Neural cell (in vitro differentiated cells): ENCODE results near the gene FLAD1. TPM values are rescaled to one million over a fixed set of nuclear protein-coding genes. Genes with fewer than 3 reads are reported as not detected.
A peak's percentile ranks its signal among the peaks of the same experiment; 100 is the strongest.

Source experiments
- H2AFZ ChIP-seq: fragments of 200-600, 300-800 bp; sonication (generic), shearing (Covaris generic); 2 replicates; pipeline ENCODE4 v1.6.0; 2014; ENCODE audit warnings: low read depth, mild to moderate bottlenecking, antibody characterized with exemption, low read length, moderate library complexity
- H3F3A ChIP-seq: fragments of 200-600 bp; shearing (Covaris generic); 2 replicates; pipeline ENCODE4 v1.6.1; 2016; ENCODE audit warnings: mild to moderate bottlenecking, moderate library complexity, mixed read lengths, antibody characterized with exemption, low read length; ENCODE audit not compliant: insufficient read depth, poor library complexity, severe bottlenecking
- H3K27ac ChIP-seq: fragments of 200-600, 300-800 bp; sonication (generic), shearing (Covaris generic); 2 replicates; pipeline ENCODE4 v1.5.1; 2014; ENCODE audit warnings: mild to moderate bottlenecking, low read length, moderate library complexity
- H3K27me3 ChIP-seq: fragments of 300-800, 200-600 bp; sonication (generic), shearing (Covaris generic); 2 replicates; pipeline ENCODE4 v1.6.0; 2014; ENCODE audit warnings: mild to moderate bottlenecking, low read depth, low read length, moderate library complexity; ENCODE audit not compliant: insufficient read depth
- H3K36me3 ChIP-seq: fragments of 300-800, 200-600 bp; sonication (generic), shearing (Covaris generic); 2 replicates; pipeline ENCODE4 v1.5.1; 2014; ENCODE audit warnings: mild to moderate bottlenecking, antibody characterized with exemption, low read length, moderate library complexity; ENCODE audit not compliant: insufficient read depth
- H3K4me2 ChIP-seq: fragments of 300-800, 200-600 bp; sonication (generic), shearing (Covaris generic); 2 replicates; pipeline ENCODE4 v1.6.0; 2014; ENCODE audit warnings: mild to moderate bottlenecking, low read length
- H3K4me3 ChIP-seq: fragments of 300-800, 200-600 bp; sonication (generic), shearing (Covaris generic); 2 replicates; pipeline ENCODE4 v1.5.1; 2014; ENCODE audit warnings: mild to moderate bottlenecking, low read length, moderate library complexity
- H3K79me2 ChIP-seq: fragments of 200-600 bp; shearing (Covaris generic); replicated peaks from 2 replicates; pipeline ENCODE4 v1.6.0; 2014; ENCODE audit warnings: mild to moderate bottlenecking, low read length, moderate library complexity; ENCODE audit not compliant: insufficient read depth
- H3K9ac ChIP-seq: fragments of 300-800, 200-600 bp; sonication (generic), shearing (Covaris generic); 2 replicates; pipeline ENCODE4 v1.6.1; 2016; ENCODE audit warnings: mild to moderate bottlenecking, low read length, mixed read lengths
- H3K9me2 ChIP-seq: fragments of 200-600 bp; shearing (Covaris generic); 2 replicates; pipeline ENCODE4 v1.6.1; 2016; ENCODE audit warnings: mild to moderate bottlenecking, low read length, mixed read lengths; ENCODE audit not compliant: insufficient read depth
- H3K9me3 ChIP-seq: fragments of 200-600, 300-800 bp; sonication (generic), shearing (Covaris generic); 2 replicates; pipeline ENCODE4 v1.6.1; 2016; ENCODE audit warnings: mild to moderate bottlenecking, mixed run types, low read length, moderate library complexity, mixed read lengths
- H4K20me1 ChIP-seq: fragments of 200-600 bp; shearing (Covaris generic); 2 replicates; pipeline ENCODE4 v1.6.1; 2016; ENCODE audit warnings: mild to moderate bottlenecking, mixed run types; ENCODE audit not compliant: insufficient read depth
- EP300 ChIP-seq: fragments of 450-650 bp; conservative IDR thresholded peaks from 2 replicates; pipeline ENCODE4 v1.6.1; 2014; ENCODE audit warnings: antibody characterized with exemption, mild to moderate bottlenecking, moderate library complexity; ENCODE audit not compliant: poor library complexity, severe bottlenecking
- EZH2 ChIP-seq: fragments of 200-600, 300-800 bp; shearing (Covaris generic), sonication (generic); IDR thresholded peaks from 2 replicates; pipeline ENCODE4 v1.6.1; 2014; ENCODE audit warnings: antibody characterized with exemption, low read length, borderline replicate concordance, mild to moderate bottlenecking; ENCODE audit not compliant: insufficient read depth, poor library complexity, severe bottlenecking
- MXI1 ChIP-seq: fragments of 450-650 bp; conservative IDR thresholded peaks from 2 replicates; pipeline ENCODE4 v1.6.1; 2014; ENCODE audit warnings: antibody characterized with exemption, mild to moderate bottlenecking; ENCODE audit not compliant: poor library complexity, severe bottlenecking
- POLR2AphosphoS5 ChIP-seq: IDR thresholded peaks from 2 replicates; pipeline ENCODE4 v1.6.1; 2012
- RAD21 ChIP-seq: fragments of 450-650 bp; conservative IDR thresholded peaks from 2 replicates; pipeline ENCODE4 v1.6.1; 2014; ENCODE audit warnings: antibody characterized with exemption, mild to moderate bottlenecking, moderate library complexity
- SMC3 ChIP-seq: fragments of 450-650 bp; conservative IDR thresholded peaks from 2 replicates; pipeline ENCODE4 v1.6.1; 2014; ENCODE audit warnings: antibody characterized with exemption, mild to moderate bottlenecking, moderate library complexity; ENCODE audit not compliant: poor library complexity
- TAF1 ChIP-seq: IDR thresholded peaks from 2 replicates; pipeline ENCODE4 v1.6.1; 2012; ENCODE audit warnings: low read depth
- polyA plus RNA-seq: library from polyadenylated mRNA; depleted of rRNA; stranded (reverse); fragments of >200 nt; gene quantifications from 2 replicates; pipeline ENCODE4 v1.2.3, GENCODE V29; 2014
- TF ChIP-seq, protein P1 (sequence below): IDR thresholded peaks from 2 replicates; pipeline ENCODE4 v1.6.1; 2012; ENCODE audit warnings: borderline replicate concordance
- TF ChIP-seq, protein P2 (sequence below): fragments of 450-650 bp; IDR thresholded peaks from 2 replicates; pipeline ENCODE4 v1.5.1; 2014; ENCODE audit warnings: antibody characterized with exemption, mild to moderate bottlenecking, moderate library complexity; ENCODE audit not compliant: poor library complexity, severe bottlenecking

FLAD1 gene
- polyA plus RNA-seq, 1 donor from 2014 or later = 68.6 TPM

DNA sequence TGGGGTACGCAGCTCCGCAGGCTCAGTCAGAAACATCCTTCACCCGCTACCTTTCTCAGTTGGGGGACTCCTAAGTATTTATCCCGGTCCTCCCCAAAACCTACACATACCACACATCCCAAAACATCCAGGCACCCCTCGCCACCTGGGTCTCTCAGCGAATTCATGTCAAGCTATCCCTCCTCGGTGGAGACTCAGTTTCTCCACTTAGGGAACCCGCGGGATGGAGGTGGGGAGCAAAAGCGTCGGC, 18.2 kb downstream of the FLAD1 start:
- Histone ChIP-seq H3K27me3 (peaks cover 9% of the 10 kb centered on the region), H3K4me3 (peak overlapping the region; percentile 79), H3K9me2 (no peaks in the 10 kb centered on the region), H2AFZ (peak overlapping the region; percentile 45), H4K20me1 (no peaks in the 10 kb centered on the region), H3K9me3 (no peaks in the 10 kb centered on the region), H3F3A (peaks cover 3% of the 10 kb centered on the region), H3K79me2 (no peaks in the 10 kb centered on the region), H3K27ac (peak overlapping the region; percentile 47), H3K36me3 (no peaks in the 10 kb centered on the region), H3K9ac (peak overlapping the region; percentile 66), H3K4me2 (peak overlapping the region; percentile 94)
- TF ChIP-seq RAD21 = no peak
- no peak for TF ChIP-seq TAF1
- no peak for TF ChIP-seq EP300
- no peak for TF ChIP-seq SMC3
- no peak for TF ChIP-seq MXI1
- TF ChIP-seq, protein P1, sequence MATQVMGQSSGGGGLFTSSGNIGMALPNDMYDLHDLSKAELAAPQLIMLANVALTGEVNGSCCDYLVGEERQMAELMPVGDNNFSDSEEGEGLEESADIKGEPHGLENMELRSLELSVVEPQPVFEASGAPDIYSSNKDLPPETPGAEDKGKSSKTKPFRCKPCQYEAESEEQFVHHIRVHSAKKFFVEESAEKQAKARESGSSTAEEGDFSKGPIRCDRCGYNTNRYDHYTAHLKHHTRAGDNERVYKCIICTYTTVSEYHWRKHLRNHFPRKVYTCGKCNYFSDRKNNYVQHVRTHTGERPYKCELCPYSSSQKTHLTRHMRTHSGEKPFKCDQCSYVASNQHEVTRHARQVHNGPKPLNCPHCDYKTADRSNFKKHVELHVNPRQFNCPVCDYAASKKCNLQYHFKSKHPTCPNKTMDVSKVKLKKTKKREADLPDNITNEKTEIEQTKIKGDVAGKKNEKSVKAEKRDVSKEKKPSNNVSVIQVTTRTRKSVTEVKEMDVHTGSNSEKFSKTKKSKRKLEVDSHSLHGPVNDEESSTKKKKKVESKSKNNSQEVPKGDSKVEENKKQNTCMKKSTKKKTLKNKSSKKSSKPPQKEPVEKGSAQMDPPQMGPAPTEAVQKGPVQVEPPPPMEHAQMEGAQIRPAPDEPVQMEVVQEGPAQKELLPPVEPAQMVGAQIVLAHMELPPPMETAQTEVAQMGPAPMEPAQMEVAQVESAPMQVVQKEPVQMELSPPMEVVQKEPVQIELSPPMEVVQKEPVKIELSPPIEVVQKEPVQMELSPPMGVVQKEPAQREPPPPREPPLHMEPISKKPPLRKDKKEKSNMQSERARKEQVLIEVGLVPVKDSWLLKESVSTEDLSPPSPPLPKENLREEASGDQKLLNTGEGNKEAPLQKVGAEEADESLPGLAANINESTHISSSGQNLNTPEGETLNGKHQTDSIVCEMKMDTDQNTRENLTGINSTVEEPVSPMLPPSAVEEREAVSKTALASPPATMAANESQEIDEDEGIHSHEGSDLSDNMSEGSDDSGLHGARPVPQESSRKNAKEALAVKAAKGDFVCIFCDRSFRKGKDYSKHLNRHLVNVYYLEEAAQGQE = no peak
- TF ChIP-seq POLR2AphosphoS5 = no peak
- TF ChIP-seq, protein P2, sequence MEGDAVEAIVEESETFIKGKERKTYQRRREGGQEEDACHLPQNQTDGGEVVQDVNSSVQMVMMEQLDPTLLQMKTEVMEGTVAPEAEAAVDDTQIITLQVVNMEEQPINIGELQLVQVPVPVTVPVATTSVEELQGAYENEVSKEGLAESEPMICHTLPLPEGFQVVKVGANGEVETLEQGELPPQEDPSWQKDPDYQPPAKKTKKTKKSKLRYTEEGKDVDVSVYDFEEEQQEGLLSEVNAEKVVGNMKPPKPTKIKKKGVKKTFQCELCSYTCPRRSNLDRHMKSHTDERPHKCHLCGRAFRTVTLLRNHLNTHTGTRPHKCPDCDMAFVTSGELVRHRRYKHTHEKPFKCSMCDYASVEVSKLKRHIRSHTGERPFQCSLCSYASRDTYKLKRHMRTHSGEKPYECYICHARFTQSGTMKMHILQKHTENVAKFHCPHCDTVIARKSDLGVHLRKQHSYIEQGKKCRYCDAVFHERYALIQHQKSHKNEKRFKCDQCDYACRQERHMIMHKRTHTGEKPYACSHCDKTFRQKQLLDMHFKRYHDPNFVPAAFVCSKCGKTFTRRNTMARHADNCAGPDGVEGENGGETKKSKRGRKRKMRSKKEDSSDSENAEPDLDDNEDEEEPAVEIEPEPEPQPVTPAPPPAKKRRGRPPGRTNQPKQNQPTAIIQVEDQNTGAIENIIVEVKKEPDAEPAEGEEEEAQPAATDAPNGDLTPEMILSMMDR = no peak
- no peak for TF ChIP-seq EZH2

DNA sequence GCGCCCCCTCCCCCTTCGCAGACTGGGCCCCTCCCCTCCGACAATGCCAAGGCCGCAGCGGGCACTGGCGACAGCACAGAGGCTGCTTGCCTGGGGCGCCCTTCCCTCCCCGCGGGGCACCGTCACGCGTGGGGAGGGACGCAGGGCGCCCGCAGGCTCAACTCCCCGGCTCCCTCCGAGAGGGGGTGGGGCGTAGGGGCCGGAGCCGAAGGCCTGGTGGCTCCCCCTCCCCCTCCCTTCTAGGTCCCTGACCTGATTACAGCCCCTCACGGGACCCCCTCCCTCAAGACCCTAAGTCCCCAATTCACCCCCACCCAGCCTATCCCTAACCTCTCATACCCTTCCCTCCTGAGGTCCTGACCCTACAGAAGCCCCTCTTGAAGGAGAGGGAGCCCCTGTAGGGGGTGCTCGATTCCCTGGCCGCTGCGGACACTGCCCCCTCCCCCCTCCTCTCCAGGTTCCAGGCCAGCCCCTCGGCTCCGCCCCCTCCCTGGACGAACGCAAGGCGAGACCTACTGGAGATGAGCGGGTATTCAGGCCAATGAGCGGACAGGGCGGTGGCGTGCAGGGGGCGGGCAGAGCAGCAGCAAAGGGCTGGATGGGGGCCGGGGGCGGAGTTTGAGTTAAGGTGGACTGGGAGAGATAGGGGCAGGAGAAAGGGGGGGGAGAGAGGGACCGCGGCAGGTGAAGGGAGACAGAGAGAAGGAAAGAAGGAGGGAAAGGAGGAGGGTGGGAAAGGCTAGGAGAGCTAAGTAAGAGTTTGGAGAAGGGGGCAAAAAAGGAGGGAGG, 18.7 kb downstream of the FLAD1 start:
- TF ChIP-seq EZH2 = no peak
- TF ChIP-seq, protein P2 = peak; percentile 43
- peak; percentile 34 for TF ChIP-seq POLR2AphosphoS5
- no peak for TF ChIP-seq EP300
- no peak for TF ChIP-seq MXI1
- Histone ChIP-seq H3K79me2 (no peaks in the 10 kb centered on the region), H4K20me1 (no peaks in the 10 kb centered on the region), H2AFZ (peak overlapping the region; percentile 45), H3K4me2 (peak overlapping the region; percentile 94), H3K27ac (peak overlapping the region; percentile 47), H3K36me3 (no peaks in the 10 kb centered on the region), H3K4me3 (peak overlapping the region; percentile 79), H3F3A (peaks cover 3% of the 10 kb centered on the region), H3K9ac (peak overlapping the region; percentile 66), H3K9me2 (no peaks in the 10 kb centered on the region), H3K27me3 (peaks cover 9% of the 10 kb centered on the region), H3K9me3 (no peaks in the 10 kb centered on the region)
